ENCODE results near the gene STARD13.

Gene STARD13

GRCh38 chr13:33090755-33091414 lies 194.7 kb downstream of the STARD13 start:
- Histone ChIP-seq H3K27me3 (ENCODE audit: low read depth, low read length) (no peaks in the 10 kb centered on the region), H3K9me3 (ENCODE audit: control insufficient read depth in 1 of 2, low read length in 2 of 2) (no peaks in the 10 kb centered on the region), H3K36me3 (ENCODE audit: control insufficient read depth in 1 of 2, insufficient read depth in 2 of 2, low read length in 2 of 2) (no peaks in the 10 kb centered on the region), H3K4me3 (ENCODE audit: low read depth in 1 of 2, low read length in 2 of 2) (no peak overlapping the region), H3K4me1 (ENCODE audit: control insufficient read depth in 1 of 2, insufficient read depth in 2 of 2, low read length in 2 of 2) (peaks cover 0 to 21% of the 10 kb centered on the region in 2 donors), H3K27ac (ENCODE audit: low read length) (peak overlapping the region; percentile 4)

- Histone ChIP-seq H3K9me3 (ENCODE audit: control insufficient read depth in 1 of 2, low read length in 2 of 2) (no peaks in the 10 kb centered on the region), H3K27me3 (ENCODE audit: low read depth, low read length) (no peaks in the 10 kb centered on the region)
These were observed 196.2 kb downstream of the STARD13 start for GRCh38 chr13:33089311-33089710.

GRCh38 chr13:33087790-33088189 lies 197.8 kb downstream of the STARD13 start:
- no peak overlapping the region for H3K4me3 ChIP-seq (ENCODE audit: low read depth in 1 of 2, low read length in 2 of 2)
- H3K36me3 ChIP-seq (ENCODE audit: control insufficient read depth in 1 of 2, insufficient read depth in 2 of 2, low read length in 2 of 2) = no peaks in the 10 kb centered on the region
- peaks cover 0 to 21% of the 10 kb centered on the region in 2 donors for H3K4me1 ChIP-seq (ENCODE audit: control insufficient read depth in 1 of 2, insufficient read depth in 2 of 2, low read length in 2 of 2)
- no peak overlapping the region for H3K27ac ChIP-seq (ENCODE audit: low read length)
- no peaks in the 10 kb centered on the region for H3K9me3 ChIP-seq (ENCODE audit: control insufficient read depth in 1 of 2, low read length in 2 of 2)
- no peaks in the 10 kb centered on the region for H3K27me3 ChIP-seq (ENCODE audit: low read depth, low read length)

More at GRCh38 chr13:33089311-33089710, 196.2 kb downstream of the STARD13 start:
- H3K4me1 ChIP-seq (ENCODE audit: control insufficient read depth in 1 of 2, insufficient read depth in 2 of 2, low read length in 2 of 2) = peaks cover 0 to 21% of the 10 kb centered on the region in 2 donors
- no peaks in the 10 kb centered on the region for H3K36me3 ChIP-seq (ENCODE audit: control insufficient read depth in 1 of 2, insufficient read depth in 2 of 2, low read length in 2 of 2)
- no peak overlapping the region for H3K27ac ChIP-seq (ENCODE audit: low read length)
- H3K4me3 ChIP-seq (ENCODE audit: low read depth in 1 of 2, low read length in 2 of 2) = no peak overlapping the region

- H3K27ac ChIP-seq (ENCODE audit: low read length) = no peak overlapping the region
- H3K9me3 ChIP-seq (ENCODE audit: control insufficient read depth in 1 of 2, low read length in 2 of 2) = no peaks in the 10 kb centered on the region
- no peak overlapping the region for H3K4me3 ChIP-seq (ENCODE audit: low read depth in 1 of 2, low read length in 2 of 2)
- no peaks in the 10 kb centered on the region for H3K27me3 ChIP-seq (ENCODE audit: low read depth, low read length)
- H3K4me1 ChIP-seq (ENCODE audit: control insufficient read depth in 1 of 2, insufficient read depth in 2 of 2, low read length in 2 of 2) = peaks cover 0 to 20% of the 10 kb centered on the region in 2 donors
- no peaks in the 10 kb centered on the region for H3K36me3 ChIP-seq (ENCODE audit: control insufficient read depth in 1 of 2, insufficient read depth in 2 of 2, low read length in 2 of 2)
These were observed 198.5 kb downstream of the STARD13 start for GRCh38 chr13:33087091-33087490.

- H3K36me3 ChIP-seq (ENCODE audit: control insufficient read depth in 1 of 2, insufficient read depth in 2 of 2, low read length in 2 of 2) = no peaks in the 10 kb centered on the region
- H3K4me3 ChIP-seq (ENCODE audit: low read depth in 1 of 2, low read length in 2 of 2) = no peak overlapping the region
- no peaks in the 10 kb centered on the region for H3K4me1 ChIP-seq (ENCODE audit: control insufficient read depth in 1 of 2, insufficient read depth in 2 of 2, low read length in 2 of 2)
- H3K27me3 ChIP-seq (ENCODE audit: low read depth, low read length) = no peaks in the 10 kb centered on the region
- H3K9me3 ChIP-seq (ENCODE audit: control insufficient read depth in 1 of 2, low read length in 2 of 2) = no peaks in the 10 kb centered on the region
- H3K27ac ChIP-seq (ENCODE audit: low read length) = no peak overlapping the region
These were observed 202.5 kb downstream of the STARD13 start for GRCh38 chr13:33083054-33083453.

- no peaks in the 10 kb centered on the region for H3K36me3 ChIP-seq (ENCODE audit: control insufficient read depth in 1 of 2, insufficient read depth in 2 of 2, low read length in 2 of 2)
- no peaks in the 10 kb centered on the region for H3K9me3 ChIP-seq (ENCODE audit: control insufficient read depth in 1 of 2, low read length in 2 of 2)
- no peaks in the 10 kb centered on the region for H3K4me1 ChIP-seq (ENCODE audit: control insufficient read depth in 1 of 2, insufficient read depth in 2 of 2, low read length in 2 of 2)
- no peak overlapping the region for H3K4me3 ChIP-seq (ENCODE audit: low read depth in 1 of 2, low read length in 2 of 2)
- no peak overlapping the region for H3K27ac ChIP-seq (ENCODE audit: low read length)
- H3K27me3 ChIP-seq (ENCODE audit: low read depth, low read length) = no peaks in the 10 kb centered on the region
These were observed 203.9 kb downstream of the STARD13 start for GRCh38 chr13:33081666-33082065.

- H3K4me3 ChIP-seq (ENCODE audit: low read depth in 1 of 2, low read length in 2 of 2) = no peak overlapping the region
- H3K27me3 ChIP-seq (ENCODE audit: low read depth, low read length) = no peaks in the 10 kb centered on the region
- H3K27ac ChIP-seq (ENCODE audit: low read length) = no peak overlapping the region
- no peaks in the 10 kb centered on the region for H3K9me3 ChIP-seq (ENCODE audit: control insufficient read depth in 1 of 2, low read length in 2 of 2)
- H3K36me3 ChIP-seq (ENCODE audit: control insufficient read depth in 1 of 2, insufficient read depth in 2 of 2, low read length in 2 of 2) = no peaks in the 10 kb centered on the region
- H3K4me1 ChIP-seq (ENCODE audit: control insufficient read depth in 1 of 2, insufficient read depth in 2 of 2, low read length in 2 of 2) = peaks cover 0 to 5% of the 10 kb centered on the region in 2 donors
These were observed 204.5 kb downstream of the STARD13 start for GRCh38 chr13:33080972-33081590.

GRCh38 chr13:33079960-33080359 lies 205.6 kb downstream of the STARD13 start:
- Histone ChIP-seq H3K36me3 (ENCODE audit: control insufficient read depth in 1 of 2, insufficient read depth in 2 of 2, low read length in 2 of 2) (no peaks in the 10 kb centered on the region), H3K27ac (ENCODE audit: low read length) (no peak overlapping the region), H3K4me1 (ENCODE audit: control insufficient read depth in 1 of 2, insufficient read depth in 2 of 2, low read length in 2 of 2) (peaks cover 0 to 6% of the 10 kb centered on the region in 2 donors), H3K9me3 (ENCODE audit: control insufficient read depth in 1 of 2, low read length in 2 of 2) (no peaks in the 10 kb centered on the region), H3K4me3 (ENCODE audit: low read depth in 1 of 2, low read length in 2 of 2) (no peak overlapping the region), H3K27me3 (ENCODE audit: low read depth, low read length) (no peaks in the 10 kb centered on the region)

- H3K9me3 ChIP-seq (ENCODE audit: control insufficient read depth in 1 of 2, low read length in 2 of 2) = no peaks in the 10 kb centered on the region
- no peak overlapping the region for H3K27ac ChIP-seq (ENCODE audit: low read length)
- no peaks in the 10 kb centered on the region for H3K36me3 ChIP-seq (ENCODE audit: control insufficient read depth in 1 of 2, insufficient read depth in 2 of 2, low read length in 2 of 2)
- H3K4me1 ChIP-seq (ENCODE audit: control insufficient read depth in 1 of 2, insufficient read depth in 2 of 2, low read length in 2 of 2) = peaks cover 0 to 6% of the 10 kb centered on the region in 2 donors
- no peak overlapping the region for H3K4me3 ChIP-seq (ENCODE audit: low read depth in 1 of 2, low read length in 2 of 2)
- no peaks in the 10 kb centered on the region for H3K27me3 ChIP-seq (ENCODE audit: low read depth, low read length)
These were observed 207.3 kb downstream of the STARD13 start for GRCh38 chr13:33078263-33078662.

- Histone ChIP-seq H3K27me3 (ENCODE audit: low read depth, low read length) (no peaks in the 10 kb centered on the region), H3K9me3 (ENCODE audit: control insufficient read depth in 1 of 2, low read length in 2 of 2) (no peaks in the 10 kb centered on the region), H3K4me1 (ENCODE audit: control insufficient read depth in 1 of 2, insufficient read depth in 2 of 2, low read length in 2 of 2) (peaks cover 0 to 6% of the 10 kb centered on the region in 2 donors), H3K27ac (ENCODE audit: low read length) (no peak overlapping the region), H3K36me3 (ENCODE audit: control insufficient read depth in 1 of 2, insufficient read depth in 2 of 2, low read length in 2 of 2) (no peaks in the 10 kb centered on the region), H3K4me3 (ENCODE audit: low read depth in 1 of 2, low read length in 2 of 2) (no peak overlapping the region)
These were observed 209.3 kb downstream of the STARD13 start for GRCh38 chr13:33076001-33076992.

GRCh38 chr13:33073338-33073737 lies 212.2 kb downstream of the STARD13 start:
- Histone ChIP-seq H3K27ac (ENCODE audit: low read length) (no peak overlapping the region), H3K27me3 (ENCODE audit: low read depth, low read length) (no peaks in the 10 kb centered on the region), H3K4me1 (ENCODE audit: control insufficient read depth in 1 of 2, insufficient read depth in 2 of 2, low read length in 2 of 2) (peaks cover 0 to 6% of the 10 kb centered on the region in 2 donors), H3K9me3 (ENCODE audit: control insufficient read depth in 1 of 2, low read length in 2 of 2) (no peaks in the 10 kb centered on the region), H3K36me3 (ENCODE audit: control insufficient read depth in 1 of 2, insufficient read depth in 2 of 2, low read length in 2 of 2) (no peaks in the 10 kb centered on the region), H3K4me3 (ENCODE audit: low read depth in 1 of 2, low read length in 2 of 2) (no peak overlapping the region)

Measured in muscle layer of duodenum (tissue), 2 donors.